Heart right ventricle (tissue), 16 donors: ENCODE results near the gene IL17RE. TPM values are rescaled to one million over a fixed set of nuclear protein-coding genes. Genes with fewer than 3 reads are reported as not detected.
"Not testable (repeated sequence)": the region's sequence is repeated elsewhere in the genome, so short reads cannot be mapped to it uniquely, and the experiment has no call there.

ENCODE experiments used
- ATAC-seq, 8 donors: fragments of 200-7000 bp; cut with Tn5 transposase; one replicate each; pipeline ENCODE4 v1.9.1; 2020; ENCODE audit warnings: mild to moderate bottlenecking in 8 of 8, moderate library complexity in 8 of 8, moderate number of reproducible peaks in 1 of 8
- DNase-seq, 2 donors: peaks; one replicate each; pipeline ENCODE4 v3.0.0-alpha.2; 2020
- H3K27ac ChIP-seq, 10 donors: fragments of 200-600 bp; sonication (generic) in 2 of 10; one replicate each; pipeline versions ENCODE4 v1.5.0 to v1.8.0; 2020 to 2022; ENCODE audit warnings: mild to moderate bottlenecking in 3 of 10
- H3K27me3 ChIP-seq, 7 donors: fragments of 200-600 bp; one replicate each; pipeline ENCODE4 v1.8.0; 2021 to 2022; ENCODE audit warnings: mild to moderate bottlenecking in 2 of 7
- H3K36me3 ChIP-seq, 9 donors: fragments of 200-600 bp; sonication (generic) in 1 of 9; one replicate each; pipeline versions ENCODE4 v1.5.0 to v1.8.0; 2020 to 2022; ENCODE audit warnings: mild to moderate bottlenecking in 2 of 9
- H3K4me1 ChIP-seq, 9 donors: fragments of 200-600 bp; sonication (generic) in 1 of 9; one replicate each; pipeline versions ENCODE4 v1.5.0 to v1.8.0; 2020 to 2022; ENCODE audit warnings: mild to moderate bottlenecking in 4 of 9
- H3K4me3 ChIP-seq, 10 donors: fragments of 200-600 bp; sonication (generic) in 2 of 10; one replicate each; pipeline versions ENCODE4 v1.5.0 to v1.8.0; 2020 to 2022; ENCODE audit warnings: mild to moderate bottlenecking in 7 of 10, moderate library complexity in 2 of 10
- H3K9me3 ChIP-seq, 11 donors: fragments of 200-600 bp in 10 of 11; sonication (generic) in 2 of 11; one replicate each; pipeline versions ENCODE4 v1.5.0 to v1.8.0; 2013 to 2022; ENCODE audit warnings: mild to moderate bottlenecking in 2 of 11, control low read depth in 1 of 11, moderate library complexity in 1 of 11
- CTCF ChIP-seq, 9 donors: fragments of 200-600 bp; sonication (generic) in 2 of 9; IDR thresholded peaks; one replicate each; pipeline versions ENCODE4 v1.5.0 to v1.8.0; 2021 to 2022; ENCODE audit warnings: antibody characterized with exemption in 9 of 9, mild to moderate bottlenecking in 5 of 9, moderate library complexity in 1 of 9
- WGBS, 2 donors: extraction: QIAGEN DNeasy Blood & Tissue Kit; methylation state at CpG; one replicate each; pipeline ENCODE4 v1.1.7; 2013; ENCODE audit warnings: inconsistent platforms in 1 of 2; 5-methylcytosine and 5-hydroxymethylcytosine counted together
- intact Hi-C, 10 donors: fragments of 100-400 bp; cut with DNase I; formaldehyde crosslinking; loops; one replicate each; pipeline versions ENCODE4 v1.11.1 to v1.14.2; 2022
- polyA plus RNA-seq, 2 donors: library from polyadenylated mRNA; stranded (reverse); fragments of 200-250 nt; gene quantifications; one replicate each; pipeline ENCODE4 v1.2.3, GENCODE V29; 2013
- total RNA-seq, 10 donors: library from RNA; stranded (reverse); fragmentation: NEBNext Ultra II Directional in 3 of 10; extraction: Animal tissue kit (Norgen Biotek cat#: 25700) in 3 of 10; gene quantifications; one replicate each; pipeline versions ENCODE4 v1.2.1 to v1.2.4, GENCODE V29; 2021 to 2023
- donor health status: Arrhythmogenic right ventricular cardiomyopathy.
- donor health status: ischemic (EF 13 %, LVEDD 7.1; RV severe dilation, severe dysfunction).
- donor health status: healthy with polysubstance abuse.
- donor health status: DM: no; HTN: yes; CAD: no.
- donor health status: DM: no; HTN: no; CAD: no.
- donor health status: ischemic (EF 25% LVEDD 6.9; RV normal size, moderate dysfunction).
- donor health status: ischemic (EF 25% LVEDD 5.7; RV mildly dilated, moderate dysfunction).
- donor health status: healthy.
- donor health status: DM: yes; HTN: yes; CAD: no.
- donor health status: Ischemic cardiomyopathy.
- donor health status: ischemic (EF 35%, LVEDD 5.7; RV mildly dilated, moderate dysfunction).
- donor health status: nonischemic (EF 11% LVEDD 7.7; RV severe dilation, severe dysfunction).
- donor health status: DM: yes; HTN: yes; CAD: no.
- donor health status: PGD.
- donor health status: ischemic (EF 29% LVEDD 5.4; RV normal size, mild dysfunction).
- donor health status: nonischemic (EF 23%, LVEDD 6.1; RV moderate dilation, normal function).

Gene IL17RE
- total and polyA plus RNA-seq, 12 donors, result 0.16 to 2.3 (median 1.00) TPM

- intact Hi-C loops, result loop anchor here in 4 of 10 donors (5.0 to 10.0 kb wide), 3 partner anchors 180 to 292 kb away; partner anchors contain the start of gene BRK1 (in 1 of the 4)
- no peaks in the 10 kb centered on the region for H3K9me3 ChIP-seq
- ATAC-seq (no peak), DNase-seq (no peak)
- H3K36me3 ChIP-seq, result peaks cover 0 to 49% (median 0%) of the 10 kb centered on the region in 9 donors
- WGBS, 2 donors, result 69 to 70% methylated on average over 4 of the region's 4 CpGs
- no peaks in the 10 kb centered on the region for H3K27me3 ChIP-seq
- no peak for TF ChIP-seq CTCF (IDR thresholded peaks at IDR 0.05)
- peak overlapping the region in 4 of 10 donors; percentile 67 to 82 (median 78) for H3K4me3 ChIP-seq
- H3K27ac ChIP-seq, result no peak overlapping the region
- peaks cover 7 to 41% (median 30%) of the 10 kb centered on the region in 9 donors for H3K4me1 ChIP-seq
These were observed 32.3 kb downstream of the IL17RE start for GRCh38 chr3:9934993-9935392.

DNA sequence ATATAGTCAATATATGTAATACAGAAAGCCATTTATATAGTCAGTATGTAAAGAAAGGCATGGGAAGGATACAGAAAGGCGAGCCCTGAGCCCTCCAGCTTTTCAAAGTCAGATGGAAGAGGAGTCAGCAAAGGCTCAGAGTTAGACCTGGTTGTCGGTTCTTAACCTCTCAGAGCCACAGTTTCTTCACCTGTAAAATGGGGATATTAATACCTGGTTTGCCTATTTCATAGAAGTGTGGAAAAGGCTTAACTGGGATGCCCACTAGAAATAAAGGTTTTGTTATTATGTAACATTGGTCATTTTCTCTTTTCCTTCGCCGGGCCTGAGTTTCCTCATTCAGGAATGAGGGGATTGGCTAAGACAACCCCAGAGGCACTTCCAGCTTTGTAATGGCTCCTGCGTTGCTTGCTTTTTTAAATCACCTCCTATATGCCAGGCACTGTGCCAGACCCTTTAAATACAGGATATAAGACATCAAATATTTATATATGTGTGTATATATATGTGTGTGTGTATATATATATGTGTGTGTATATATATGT is 33.4 kb downstream of the IL17RE start:
- no peak for TF ChIP-seq CTCF (IDR thresholded peaks at IDR 0.05)
- Histone ChIP-seq H3K27ac (no peak overlapping the region), H3K36me3 (peaks cover 0 to 43% (median 0%) of the 10 kb centered on the region in 9 donors), H3K4me1 (peaks cover 7 to 41% (median 30%) of the 10 kb centered on the region in 9 donors), H3K4me3 (no peak overlapping the region), H3K9me3 (no peaks in the 10 kb centered on the region), H3K27me3 (no peaks in the 10 kb centered on the region)
- DNase-seq (no peak), ATAC-seq (no peak)
- WGBS, 2 donors, result 93 to 99% methylated on average over 5 of the region's 5 CpGs
- intact Hi-C loops, result loop anchor here in 3 of 10 donors (10.0 kb wide), 2 partner anchors 179 to 289 kb away; partner anchors contain the start of gene BRK1 (in 1 of the 3)

DNA sequence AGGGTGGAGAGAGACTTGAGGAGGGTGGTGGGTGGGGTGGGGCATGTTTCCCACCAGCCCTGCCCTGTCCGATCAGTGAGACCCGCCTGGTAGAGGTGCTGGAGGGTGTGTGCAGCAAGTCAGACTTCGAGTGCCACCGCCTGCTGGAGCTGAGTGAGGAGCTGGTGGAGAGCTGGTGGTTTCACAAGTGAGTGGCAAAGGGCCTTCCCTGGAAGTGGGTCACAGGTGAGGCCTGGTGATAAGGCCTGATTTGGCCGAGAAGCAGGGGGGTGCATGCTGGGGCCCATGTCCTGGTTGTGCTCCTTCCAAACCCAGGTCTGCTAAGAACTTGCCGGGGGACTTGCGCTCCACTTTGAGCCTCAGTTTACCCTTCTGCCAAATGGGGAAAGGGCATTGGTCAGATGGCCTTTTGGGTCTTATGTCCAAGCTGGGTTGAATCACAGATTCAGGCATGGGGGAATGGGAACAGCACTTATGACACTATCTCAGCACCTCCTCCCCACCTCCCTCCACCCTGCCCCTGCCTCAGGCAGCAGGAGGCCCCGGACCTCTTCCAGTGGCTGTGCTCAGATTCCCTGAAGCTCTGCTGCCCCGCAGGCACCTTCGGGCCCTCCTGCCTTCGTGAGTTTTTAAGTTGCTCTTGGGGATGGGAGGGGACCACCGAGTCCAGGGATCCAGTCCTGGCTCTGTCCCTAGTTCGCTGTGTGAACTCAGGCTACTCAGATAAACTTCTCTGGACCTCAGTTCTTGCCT is 35.0 kb downstream of the IL17RE start:
- WGBS, 2 donors, result 93 to 94% methylated on average over 13 of the region's 13 CpGs
- peaks cover 7 to 33% (median 22%) of the 10 kb centered on the region in 9 donors for H3K4me1 ChIP-seq
- ATAC-seq (no peak), DNase-seq (no peak)
- no peaks in the 10 kb centered on the region for H3K27me3 ChIP-seq
- TF ChIP-seq CTCF (IDR thresholded peaks at IDR 0.05), result no peak
- no peak overlapping the region for H3K4me3 ChIP-seq
- H3K36me3 ChIP-seq, result peaks cover 0 to 57% (median 0%) of the 10 kb centered on the region in 9 donors
- intact Hi-C loops, result loop anchor here in 3 of 10 donors (10.0 kb wide), 2 partner anchors 177 to 287 kb away; partner anchors contain the start of gene BRK1 (in 1 of the 3)
- H3K9me3 ChIP-seq, result no peaks in the 10 kb centered on the region
- H3K27ac ChIP-seq, result no peak overlapping the region

DNA sequence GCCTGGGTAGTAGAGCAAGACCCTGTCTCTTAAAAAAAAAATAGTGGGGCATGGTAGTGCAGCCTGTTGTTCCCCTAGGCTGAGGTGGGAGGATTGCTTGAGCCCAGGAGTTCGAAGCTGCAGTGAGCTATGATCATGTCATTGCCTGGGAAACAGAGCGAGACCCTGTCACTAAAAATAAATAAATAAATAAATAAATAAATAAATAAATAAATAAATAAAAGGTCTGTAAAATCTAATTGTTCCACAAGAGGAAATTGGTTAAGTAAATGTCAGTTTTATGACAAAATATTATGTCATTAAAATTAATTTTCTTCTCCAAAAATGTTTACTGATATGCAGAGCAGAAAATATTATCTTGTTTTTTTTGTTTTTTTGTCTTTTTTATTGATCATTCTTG is 36.3 kb downstream of the IL17RE start:
- peaks cover 0 to 70% (median 0%) of the 10 kb centered on the region in 9 donors for H3K36me3 ChIP-seq

GRCh38 chr3:9939906-9940305 is 37.3 kb downstream of the IL17RE start:
- peaks cover 0 to 79% (median 0%) of the 10 kb centered on the region in 9 donors for H3K36me3 ChIP-seq

More for the DNA sequence above, 36.3 kb downstream of the IL17RE start:
- H3K9me3 ChIP-seq, result no peaks in the 10 kb centered on the region
- H3K27me3 ChIP-seq, result no peaks in the 10 kb centered on the region
- WGBS, 2 donors, result 94 to 98% methylated on average over 2 of the region's 2 CpGs
- ATAC-seq, result no peak
- no peak for TF ChIP-seq CTCF (IDR thresholded peaks at IDR 0.05)
- no peak overlapping the region for H3K4me3 ChIP-seq
- intact Hi-C loops, result loop anchor here in 3 of 10 donors (10.0 kb wide), 2 partner anchors 176 to 286 kb away; partner anchors contain the start of gene BRK1 (in 1 of the 3)
- no peak for DNase-seq
- no peak overlapping the region for H3K27ac ChIP-seq
- peaks cover 7 to 26% (median 15%) of the 10 kb centered on the region in 9 donors for H3K4me1 ChIP-seq

More at GRCh38 chr3:9939906-9940305, 37.3 kb downstream of the IL17RE start:
- H3K4me1 ChIP-seq, result peaks cover 3 to 18% (median 7%) of the 10 kb centered on the region in 9 donors
- H3K4me3 ChIP-seq, H3K9me3 ChIP-seq, H3K27me3 ChIP-seq, DNase-seq, H3K27ac ChIP-seq, ATAC-seq: not testable (repeated sequence)
- WGBS, 2 donors, result 96% methylated on average over 27 to 31 of the region's 32 CpGs
- intact Hi-C loops, result loop anchor here in 3 of 10 donors (10.0 kb wide), 3 partner anchors 95 to 285 kb away; partner anchors contain the start of genes BRK1 (in 1 of the 3) and RPUSD3 (in 1 of the 3)
